Nephron progenitor cell (in vitro differentiated cells): ENCODE results near the gene ADRB2.

Experiments
- DNase-seq: peaks from one replicate; pipeline ENCODE4 v3.0.0; 2021
- H3K27ac Mint-ChIP-seq: 2 replicates; pipeline ENCODE4 v1.8.0; 2021; ENCODE audit warnings: mild to moderate bottlenecking, moderate library complexity, mixed read lengths
- H3K27me3 Mint-ChIP-seq: 2 replicates; pipeline ENCODE4 v1.8.0; 2021; ENCODE audit warnings: mild to moderate bottlenecking, low read depth, mixed read lengths; ENCODE audit not compliant: poor library complexity
- H3K36me3 Mint-ChIP-seq: 2 replicates; pipeline ENCODE4 v1.8.0; 2021; ENCODE audit warnings: low read depth, mixed read lengths
- H3K4me1 Mint-ChIP-seq: 2 replicates; pipeline ENCODE4 v1.8.0; 2021; ENCODE audit warnings: mixed read lengths
- H3K4me3 Mint-ChIP-seq: 2 replicates; pipeline ENCODE4 v1.8.0; 2021; ENCODE audit warnings: mild to moderate bottlenecking, moderate library complexity, mixed read lengths
- H3K9me3 Mint-ChIP-seq: 2 replicates; pipeline ENCODE4 v1.8.0; 2021; ENCODE audit warnings: mild to moderate bottlenecking, moderate library complexity, mixed read lengths
- TF ChIP-seq, protein P1 (sequence below): fragments of 200-600 bp; sonication (generic); IDR thresholded peaks from 2 replicates; pipeline ENCODE4 v1.5.0; 2021; ENCODE audit warnings: antibody characterized with exemption

ADRB2 gene

DNA sequence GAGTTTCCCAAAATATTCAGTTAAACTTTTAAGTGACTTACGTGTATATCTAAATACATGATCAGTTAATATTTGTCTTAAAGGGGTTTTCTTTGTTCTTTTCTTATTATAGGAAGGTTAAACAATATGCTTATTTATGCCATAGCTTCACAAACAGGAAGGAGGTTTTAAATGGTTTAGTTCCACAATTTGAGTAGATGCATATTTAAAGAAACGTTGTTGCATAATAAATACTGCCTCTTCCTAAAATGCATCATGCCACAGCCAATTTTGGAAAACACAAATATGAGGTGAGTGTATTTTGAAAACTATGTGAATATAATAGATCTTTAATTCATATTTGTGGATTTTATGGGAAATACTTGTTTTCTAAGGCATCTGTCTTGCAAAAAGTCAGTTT lies 2.5 kb upstream of the ADRB2 start:
- no peak for DNase-seq
- H3K27ac Mint-ChIP-seq, result no peak overlapping the region
- H3K27me3 Mint-ChIP-seq, result peaks cover 62% of the 10 kb centered on the region
- no peaks in the 10 kb centered on the region for H3K9me3 Mint-ChIP-seq
- TF ChIP-seq, protein P1, sequence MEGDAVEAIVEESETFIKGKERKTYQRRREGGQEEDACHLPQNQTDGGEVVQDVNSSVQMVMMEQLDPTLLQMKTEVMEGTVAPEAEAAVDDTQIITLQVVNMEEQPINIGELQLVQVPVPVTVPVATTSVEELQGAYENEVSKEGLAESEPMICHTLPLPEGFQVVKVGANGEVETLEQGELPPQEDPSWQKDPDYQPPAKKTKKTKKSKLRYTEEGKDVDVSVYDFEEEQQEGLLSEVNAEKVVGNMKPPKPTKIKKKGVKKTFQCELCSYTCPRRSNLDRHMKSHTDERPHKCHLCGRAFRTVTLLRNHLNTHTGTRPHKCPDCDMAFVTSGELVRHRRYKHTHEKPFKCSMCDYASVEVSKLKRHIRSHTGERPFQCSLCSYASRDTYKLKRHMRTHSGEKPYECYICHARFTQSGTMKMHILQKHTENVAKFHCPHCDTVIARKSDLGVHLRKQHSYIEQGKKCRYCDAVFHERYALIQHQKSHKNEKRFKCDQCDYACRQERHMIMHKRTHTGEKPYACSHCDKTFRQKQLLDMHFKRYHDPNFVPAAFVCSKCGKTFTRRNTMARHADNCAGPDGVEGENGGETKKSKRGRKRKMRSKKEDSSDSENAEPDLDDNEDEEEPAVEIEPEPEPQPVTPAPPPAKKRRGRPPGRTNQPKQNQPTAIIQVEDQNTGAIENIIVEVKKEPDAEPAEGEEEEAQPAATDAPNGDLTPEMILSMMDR, result no peak
- H3K4me1 Mint-ChIP-seq, result peaks cover 9% of the 10 kb centered on the region
- no peak overlapping the region for H3K4me3 Mint-ChIP-seq
- H3K36me3 Mint-ChIP-seq, result no peaks in the 10 kb centered on the region

DNA sequence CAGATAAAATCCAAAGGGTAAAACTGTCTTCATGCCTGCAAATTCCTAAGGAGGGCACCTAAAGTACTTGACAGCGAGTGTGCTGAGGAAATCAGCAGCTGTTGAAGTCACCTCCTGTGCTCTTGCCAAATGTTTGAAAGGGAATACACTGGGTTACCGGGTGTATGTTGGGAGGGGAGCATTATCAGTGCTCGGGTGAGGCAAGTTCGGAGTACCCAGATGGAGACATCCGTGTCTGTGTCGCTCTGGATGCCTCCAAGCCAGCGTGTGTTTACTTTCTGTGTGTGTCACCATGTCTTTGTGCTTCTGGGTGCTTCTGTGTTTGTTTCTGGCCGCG lies 727 bp upstream of the ADRB2 start:
- DNase-seq, result no peak
- TF ChIP-seq, protein P1, result no peak
- no peak overlapping the region for H3K27ac Mint-ChIP-seq
- peaks cover 80% of the 10 kb centered on the region for H3K27me3 Mint-ChIP-seq
- no peaks in the 10 kb centered on the region for H3K9me3 Mint-ChIP-seq
- H3K4me1 Mint-ChIP-seq, result peaks cover 9% of the 10 kb centered on the region
- peak overlapping the region; percentile 90 for H3K4me3 Mint-ChIP-seq
- no peaks in the 10 kb centered on the region for H3K36me3 Mint-ChIP-seq

DNA sequence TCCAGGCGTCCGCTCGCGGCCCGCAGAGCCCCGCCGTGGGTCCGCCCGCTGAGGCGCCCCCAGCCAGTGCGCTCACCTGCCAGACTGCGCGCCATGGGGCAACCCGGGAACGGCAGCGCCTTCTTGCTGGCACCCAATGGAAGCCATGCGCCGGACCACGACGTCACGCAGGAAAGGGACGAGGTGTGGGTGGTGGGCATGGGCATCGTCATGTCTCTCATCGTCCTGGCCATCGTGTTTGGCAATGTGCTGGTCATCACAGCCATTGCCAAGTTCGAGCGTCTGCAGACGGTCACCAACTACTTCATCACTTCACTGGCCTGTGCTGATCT lies 294 bp downstream of the ADRB2 start:
- Mint-ChIP-seq H3K9me3 (no peaks in the 10 kb centered on the region), H3K4me3 (peak overlapping the region; percentile 90), H3K36me3 (no peaks in the 10 kb centered on the region), H3K27ac (no peak overlapping the region), H3K4me1 (peaks cover 9% of the 10 kb centered on the region), H3K27me3 (peaks cover 80% of the 10 kb centered on the region)
- TF ChIP-seq, protein P1, result no peak
- no peak for DNase-seq

DNA sequence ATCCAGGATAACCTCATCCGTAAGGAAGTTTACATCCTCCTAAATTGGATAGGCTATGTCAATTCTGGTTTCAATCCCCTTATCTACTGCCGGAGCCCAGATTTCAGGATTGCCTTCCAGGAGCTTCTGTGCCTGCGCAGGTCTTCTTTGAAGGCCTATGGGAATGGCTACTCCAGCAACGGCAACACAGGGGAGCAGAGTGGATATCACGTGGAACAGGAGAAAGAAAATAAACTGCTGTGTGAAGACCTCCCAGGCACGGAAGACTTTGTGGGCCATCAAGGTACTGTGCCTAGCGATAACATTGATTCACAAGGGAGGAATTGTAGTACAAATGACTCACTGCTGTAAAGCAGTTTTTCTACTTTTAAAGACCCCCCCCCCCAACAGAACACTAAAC lies 1.3 kb downstream of the ADRB2 start:
- no peak for DNase-seq
- Mint-ChIP-seq H3K27me3 (peaks cover 80% of the 10 kb centered on the region), H3K27ac (no peak overlapping the region), H3K4me3 (peak overlapping the region; percentile 90), H3K36me3 (no peaks in the 10 kb centered on the region), H3K9me3 (no peaks in the 10 kb centered on the region), H3K4me1 (peaks cover 9% of the 10 kb centered on the region)
- TF ChIP-seq, protein P1, result no peak

DNA sequence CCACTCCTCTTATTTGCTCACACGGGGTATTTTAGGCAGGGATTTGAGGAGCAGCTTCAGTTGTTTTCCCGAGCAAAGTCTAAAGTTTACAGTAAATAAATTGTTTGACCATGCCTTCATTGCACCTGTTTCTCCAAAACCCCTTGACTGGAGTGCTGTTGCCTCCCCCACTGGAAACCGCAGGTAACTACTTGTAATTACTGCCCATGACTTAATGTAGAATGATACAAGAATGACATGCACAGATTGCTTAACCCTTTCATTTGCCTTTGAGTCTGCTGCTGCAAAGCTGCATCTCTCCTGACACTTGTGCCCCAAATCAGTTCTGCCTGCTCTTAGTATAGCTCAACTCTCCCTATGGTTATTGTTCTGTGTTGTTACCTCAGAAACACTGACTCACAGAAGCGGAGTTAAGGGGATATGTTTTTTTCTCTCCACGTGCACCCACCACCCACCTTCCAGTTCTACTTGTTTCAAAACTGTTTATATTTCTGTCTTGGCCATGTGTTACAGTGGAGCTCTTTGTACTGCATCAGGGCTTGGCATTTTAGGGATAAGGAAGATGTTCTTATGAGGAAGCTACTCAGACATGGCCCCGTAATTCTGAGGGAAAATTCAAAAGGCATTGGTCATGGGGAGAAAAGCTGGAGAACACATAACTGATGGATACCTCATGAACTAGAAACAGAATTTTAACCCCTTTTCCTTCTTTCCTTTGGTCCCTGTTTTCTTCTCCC lies 2.3 kb downstream of the ADRB2 start:
- DNase-seq, result no peak
- H3K4me1 Mint-ChIP-seq, result peaks cover 9% of the 10 kb centered on the region
- H3K36me3 Mint-ChIP-seq, result no peaks in the 10 kb centered on the region
- peaks cover 76% of the 10 kb centered on the region for H3K27me3 Mint-ChIP-seq
- TF ChIP-seq, protein P1, result no peak
- H3K4me3 Mint-ChIP-seq, result peak overlapping the region; percentile 6
- H3K27ac Mint-ChIP-seq, result no peak overlapping the region
- no peaks in the 10 kb centered on the region for H3K9me3 Mint-ChIP-seq

DNA sequence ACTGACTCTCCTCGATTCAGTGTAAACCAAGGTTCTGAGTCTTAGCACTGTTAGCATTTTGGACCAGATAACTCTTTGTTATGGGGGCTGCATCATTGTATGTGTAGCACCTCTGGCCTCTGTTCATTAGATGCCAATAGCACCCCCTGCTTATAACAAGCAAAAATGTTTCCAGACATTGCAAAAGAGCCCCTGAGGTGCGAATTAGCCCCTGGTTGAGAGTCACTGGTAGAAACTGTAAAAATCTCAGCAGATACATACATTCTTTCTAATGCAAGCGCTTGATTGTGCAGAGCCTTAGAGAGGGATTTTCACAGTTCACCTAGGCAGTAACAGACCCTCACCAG lies 2.8 kb downstream of the ADRB2 start:
- no peaks in the 10 kb centered on the region for H3K36me3 Mint-ChIP-seq
- no peak overlapping the region for H3K27ac Mint-ChIP-seq
- peaks cover 9% of the 10 kb centered on the region for H3K4me1 Mint-ChIP-seq
- no peak for DNase-seq
- TF ChIP-seq, protein P1, result no peak
- H3K4me3 Mint-ChIP-seq, result no peak overlapping the region
- H3K27me3 Mint-ChIP-seq, result peaks cover 71% of the 10 kb centered on the region
- H3K9me3 Mint-ChIP-seq, result no peaks in the 10 kb centered on the region
